Measurements from ENCODE around the gene DNAJC5G. TPM values are rescaled to one million over a fixed set of nuclear protein-coding genes. Genes with fewer than 3 reads are reported as not detected.

DNAJC5G gene
- total and polyA plus RNA-seq, 8 donors = 0.06 to 0.34 TPM; not detected in 6

DNA sequence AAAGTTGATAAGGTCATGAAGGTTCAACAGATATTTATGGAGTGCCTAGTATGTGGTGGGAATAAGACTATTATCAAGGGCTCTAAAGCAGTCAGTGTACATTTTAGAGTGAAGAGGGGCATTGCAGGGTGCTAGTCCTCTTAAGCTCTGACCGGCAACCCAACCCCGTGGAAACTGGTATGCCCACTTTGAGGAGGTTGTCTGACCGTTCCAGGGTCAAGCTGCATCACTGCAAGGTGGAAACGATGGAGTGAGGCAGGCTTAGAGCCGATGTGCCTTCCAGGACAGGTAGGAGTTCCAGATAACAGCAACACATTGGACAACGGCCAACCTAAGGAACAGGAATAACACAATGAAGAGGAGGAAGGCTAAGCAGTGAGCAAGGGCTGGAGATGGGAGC, 34.4 kb downstream of the DNAJC5G start:
- DNase-seq = no peak
- no peak for FAIRE-seq
- Histone ChIP-seq H3K4me3 (no peak overlapping the region), H3K27me3 (peaks cover 0 to 12% (median 3%) of the 10 kb centered on the region in 4 donors), H3K9me3 (no peaks in the 10 kb centered on the region), H3K4me1 (peaks cover 0 to 11% (median 8%) of the 10 kb centered on the region in 3 donors), H3K27ac (no peak overlapping the region), H3K36me3 (no peaks in the 10 kb centered on the region)
- 69 to 70% methylated on average over 6 of the region's 6 CpGs for WGBS, 2 donors
- ATAC-seq = no peak
- TF ChIP-seq CTCF (IDR thresholded peaks at IDR 0.05) = no peak
- intact Hi-C loops (cut with DNase I) = no loop called here

- no peak overlapping the region for H3K27ac ChIP-seq
- H3K36me3 ChIP-seq = no peaks in the 10 kb centered on the region
- no peak overlapping the region for H3K4me3 ChIP-seq
- DNase-seq (no peak), FAIRE-seq (no peak), ATAC-seq (no peak)
- no peak for TF ChIP-seq CTCF (IDR thresholded peaks at IDR 0.05)
- intact Hi-C loops (cut with DNase I) = no loop called here
- no peaks in the 10 kb centered on the region for H3K9me3 ChIP-seq
- peaks cover 0 to 12% (median 3%) of the 10 kb centered on the region in 4 donors for H3K27me3 ChIP-seq
- H3K4me1 ChIP-seq = peaks cover 3 to 4% (median 4%) of the 10 kb centered on the region in 3 donors
- 91 to 97% methylated on average over 3 of the region's 3 CpGs for WGBS, 2 donors
Observed at GRCh38 chr2:27312152-27312551, 36.9 kb downstream of the DNAJC5G start.

DNA sequence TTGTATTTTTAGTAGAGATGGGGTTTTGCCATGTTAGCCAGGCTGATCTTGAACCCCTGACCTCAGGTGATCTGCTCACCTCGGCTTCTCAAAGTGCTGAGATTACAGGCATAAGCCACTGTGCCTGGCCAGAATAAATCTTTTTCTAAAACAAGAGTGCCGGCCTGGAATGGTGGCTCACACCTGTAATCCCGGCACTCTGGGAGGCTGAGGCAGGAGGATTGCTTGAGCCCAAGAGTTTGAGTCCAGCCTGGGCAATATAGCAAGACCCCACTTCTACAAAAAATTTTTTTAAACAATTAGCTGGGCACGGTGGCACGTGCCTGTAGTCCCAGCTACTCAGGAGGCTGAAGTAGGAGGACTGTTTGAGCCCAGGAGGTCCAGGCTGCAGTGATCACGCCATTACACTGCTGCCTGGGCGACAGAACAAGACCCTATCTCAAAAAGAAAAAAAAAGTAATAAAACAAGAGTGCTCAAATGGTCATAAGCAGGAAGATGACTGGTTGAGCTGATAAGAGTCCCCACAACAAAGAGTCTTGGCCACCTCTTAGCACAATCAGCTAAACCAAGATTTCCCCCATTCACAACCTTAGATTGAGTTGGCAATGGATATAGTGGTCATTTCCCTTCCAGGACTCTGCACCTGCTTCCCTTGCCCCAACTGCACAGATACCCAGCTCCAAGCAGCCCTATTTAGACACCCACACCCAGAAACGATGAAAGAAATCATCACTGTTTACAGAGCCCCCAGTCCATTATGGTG, 38.8 kb downstream of the DNAJC5G start:
- TF ChIP-seq CTCF (IDR thresholded peaks at IDR 0.05) = no peak
- intact Hi-C loops (cut with DNase I) = no loop called here
- no peak overlapping the region for H3K4me3 ChIP-seq
- H3K27ac ChIP-seq = no peak overlapping the region
- FAIRE-seq = no peak
- H3K36me3 ChIP-seq = no peaks in the 10 kb centered on the region
- H3K9me3 ChIP-seq = no peaks in the 10 kb centered on the region
- no peaks in the 10 kb centered on the region for H3K27me3 ChIP-seq
- H3K4me1 ChIP-seq = peaks cover 6 to 8% (median 6%) of the 10 kb centered on the region in 3 donors
- ATAC-seq = no peak
- DNase-seq = no peak
- 90 to 94% methylated on average over 8 of the region's 8 CpGs for WGBS, 2 donors

DNA sequence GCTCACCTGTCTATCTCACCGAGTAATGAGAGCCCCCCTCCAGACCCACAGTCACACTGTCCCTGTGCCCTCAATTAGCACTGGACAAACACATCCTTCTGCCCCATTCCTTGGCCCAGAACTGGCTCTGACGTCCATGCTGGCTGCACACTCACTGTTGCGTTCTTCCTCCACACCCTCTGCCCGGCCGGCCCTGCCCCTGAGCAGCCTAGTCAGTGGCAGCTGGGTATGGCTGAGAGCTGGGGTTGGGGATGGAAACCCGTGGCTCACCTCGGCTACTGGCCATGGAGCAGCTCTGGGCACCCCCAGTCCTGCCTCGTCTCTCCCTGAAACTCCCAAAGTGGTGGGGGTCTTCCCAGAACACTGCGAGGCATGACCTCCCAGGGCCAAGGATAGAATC, 39.5 kb downstream of the DNAJC5G start:
- Histone ChIP-seq H3K27ac (no peak overlapping the region), H3K36me3 (no peaks in the 10 kb centered on the region), H3K4me3 (no peak overlapping the region), H3K9me3 (no peaks in the 10 kb centered on the region), H3K27me3 (no peaks in the 10 kb centered on the region), H3K4me1 (peaks cover 6 to 8% (median 6%) of the 10 kb centered on the region in 3 donors)
- FAIRE-seq (no peak), ATAC-seq (no peak), DNase-seq (no peak)
- WGBS, 2 donors = 87 to 89% methylated on average over 9 of the region's 9 CpGs
- no peak for TF ChIP-seq CTCF (IDR thresholded peaks at IDR 0.05)
- intact Hi-C loops (cut with DNase I) = no loop called here

- H3K4me3 ChIP-seq = no peak overlapping the region
- no peak for DNase-seq
- no peak overlapping the region for H3K27ac ChIP-seq
- 71 to 82% methylated on average over 8 of the region's 8 CpGs for WGBS, 2 donors
- peaks cover 6 to 8% (median 6%) of the 10 kb centered on the region in 3 donors for H3K4me1 ChIP-seq
- H3K36me3 ChIP-seq = no peaks in the 10 kb centered on the region
- no peak for TF ChIP-seq CTCF (IDR thresholded peaks at IDR 0.05)
- no peaks in the 10 kb centered on the region for H3K27me3 ChIP-seq
- FAIRE-seq = no peak
- intact Hi-C loops (cut with DNase I) = no loop called here
- no peaks in the 10 kb centered on the region for H3K9me3 ChIP-seq
- no peak for ATAC-seq
Observed at GRCh38 chr2:27315122-27315521, 39.9 kb downstream of the DNAJC5G start.

Measured in pancreas (tissue), 10 donors.